Spleen (tissue), 11 donors: ENCODE results near the gene ZCCHC10. TPM values are rescaled to one million over a fixed set of nuclear protein-coding genes. Genes with fewer than 3 reads are reported as not detected.

Experiments
- DNase-seq: peaks from one replicate; pipeline ENCODE4 v3.0.0-alpha.2; 2020
- H3K27ac ChIP-seq, 8 donors: fragments of 200-600 bp; sonication (generic) in 7 of 8; 1 replicate in 4 of 8; 2 replicates in 4 of 8; pipeline versions ENCODE4 v1.5.0 to v1.8.0; 2016 to 2021; ENCODE audit warnings: inconsistent platforms in 4 of 8, mild to moderate bottlenecking in 4 of 8, moderate library complexity in 1 of 8
- H3K27me3 ChIP-seq, 7 donors: fragments of 200-600 bp; sonication (generic) in 6 of 7; replicated peaks in 1 of 7; 1 replicate in 4 of 7; 2 replicates in 3 of 7; pipeline versions ENCODE4 v1.5.0 to v1.8.0; 2016 to 2021; ENCODE audit warnings: inconsistent platforms in 3 of 7, mild to moderate bottlenecking in 1 of 7
- H3K36me3 ChIP-seq, 6 donors: fragments of 200-600 bp; sonication (generic) in 5 of 6; 1 replicate in 4 of 6; 2 replicates in 2 of 6; pipeline versions ENCODE4 v1.5.0 to v1.8.0; 2016 to 2021; ENCODE audit warnings: inconsistent platforms in 2 of 6
- H3K4me1 ChIP-seq, 6 donors: fragments of 200-600 bp; sonication (generic) in 5 of 6; 1 replicate in 3 of 6; 2 replicates in 3 of 6; pipeline versions ENCODE4 v1.5.0 to v1.8.0; 2016 to 2021; ENCODE audit warnings: inconsistent platforms in 3 of 6
- H3K4me3 ChIP-seq, 8 donors: fragments of 200-600 bp; sonication (generic) in 7 of 8; 1 replicate in 4 of 8; 2 replicates in 4 of 8; pipeline versions ENCODE4 v1.5.0 to v1.8.0; 2016 to 2021; ENCODE audit warnings: inconsistent platforms in 4 of 8, mild to moderate bottlenecking in 4 of 8, moderate library complexity in 2 of 8
- H3K9me3 ChIP-seq, 8 donors: fragments of 200-600 bp; sonication (generic) in 7 of 8; 1 replicate in 4 of 8; 2 replicates in 4 of 8; pipeline versions ENCODE4 v1.5.0 to v1.8.0; 2016 to 2021; ENCODE audit warnings: inconsistent platforms in 4 of 8
- POLR2A ChIP-seq, 3 donors: fragments of 450-650 bp; IDR thresholded peaks; one replicate each; pipeline ENCODE4 v1.5.1; 2017; ENCODE audit warnings: antibody characterized with exemption in 3 of 3, mild to moderate bottlenecking in 1 of 3
- POLR2AphosphoS5 ChIP-seq, 3 donors: sonication (generic); formaldehyde crosslinking; IDR thresholded peaks; one replicate each; pipeline ENCODE4 v1.5.1; 2017; ENCODE audit warnings: antibody characterized with exemption in 3 of 3
- WGBS, 5 donors: extraction: QIAGEN DNeasy Blood & Tissue Kit in 3 of 5; methylation state at CpG; one replicate each; pipeline versions ENCODE4 v1.1.5 to v1.1.7; 2013 to 2018; 5-methylcytosine and 5-hydroxymethylcytosine counted together
- intact Hi-C: fragments of 100-400 bp; cut with DNase I; formaldehyde crosslinking; loops from one replicate; pipeline ENCODE4 v1.15.0; 2023; ENCODE audit warnings: low total_unique reads
- polyA plus RNA-seq, 3 donors: library from polyadenylated mRNA; stranded (reverse); fragments of 200-250 nt; gene quantifications; one replicate each; pipeline ENCODE4 v1.2.1, GENCODE V29; 2013
- total RNA-seq, 7 donors: library from RNA; depleted of rRNA in 3 of 7; stranded (reverse); fragments of >200 nt in 3 of 7; fragmentation: NEBNext Ultra II Directional in 4 of 7; extraction: Animal tissue kit (Norgen Biotek cat#: 25700) in 4 of 7; gene quantifications; one replicate each; pipeline versions ENCODE4 v1.1.0 to v1.2.1, GENCODE V29; 2016 to 2021
- TF ChIP-seq, protein P1 (sequence below), 11 experiments: fragments of 200-600 bp in 7 of 11; fragments of 450-650 bp in 4 of 11; sonication (generic) in 4 of 11; IDR thresholded peaks in 8 of 11; conservative IDR thresholded peaks in 3 of 11; 1 replicate in 7 of 11; 2 replicates in 4 of 11; pipeline versions ENCODE4 v1.4.0 to v1.8.0; 2016 to 2021; ENCODE audit warnings: antibody characterized with exemption in 11 of 11, inconsistent platforms in 4 of 11, mild to moderate bottlenecking in 1 of 11
- donor health status: healthy with polysubstance abuse.
- donor health status: DM: no; HTN: no; CAD: no; lungs with moderate emphysema.
- donor health status: DM: no; HTN: no; CAD: no.
- donor health status: Bipolar disorder and iron deficiency.
- donor health status: healthy.
- donor health status: DM: no; HTN: no; CAD: no.
- donor health status: DM: yes; HTN: yes; CAD: no.

Gene ZCCHC10
- total and polyA plus RNA-seq, 10 donors = 16.2 to 34.5 (median 20.8) TPM

DNA sequence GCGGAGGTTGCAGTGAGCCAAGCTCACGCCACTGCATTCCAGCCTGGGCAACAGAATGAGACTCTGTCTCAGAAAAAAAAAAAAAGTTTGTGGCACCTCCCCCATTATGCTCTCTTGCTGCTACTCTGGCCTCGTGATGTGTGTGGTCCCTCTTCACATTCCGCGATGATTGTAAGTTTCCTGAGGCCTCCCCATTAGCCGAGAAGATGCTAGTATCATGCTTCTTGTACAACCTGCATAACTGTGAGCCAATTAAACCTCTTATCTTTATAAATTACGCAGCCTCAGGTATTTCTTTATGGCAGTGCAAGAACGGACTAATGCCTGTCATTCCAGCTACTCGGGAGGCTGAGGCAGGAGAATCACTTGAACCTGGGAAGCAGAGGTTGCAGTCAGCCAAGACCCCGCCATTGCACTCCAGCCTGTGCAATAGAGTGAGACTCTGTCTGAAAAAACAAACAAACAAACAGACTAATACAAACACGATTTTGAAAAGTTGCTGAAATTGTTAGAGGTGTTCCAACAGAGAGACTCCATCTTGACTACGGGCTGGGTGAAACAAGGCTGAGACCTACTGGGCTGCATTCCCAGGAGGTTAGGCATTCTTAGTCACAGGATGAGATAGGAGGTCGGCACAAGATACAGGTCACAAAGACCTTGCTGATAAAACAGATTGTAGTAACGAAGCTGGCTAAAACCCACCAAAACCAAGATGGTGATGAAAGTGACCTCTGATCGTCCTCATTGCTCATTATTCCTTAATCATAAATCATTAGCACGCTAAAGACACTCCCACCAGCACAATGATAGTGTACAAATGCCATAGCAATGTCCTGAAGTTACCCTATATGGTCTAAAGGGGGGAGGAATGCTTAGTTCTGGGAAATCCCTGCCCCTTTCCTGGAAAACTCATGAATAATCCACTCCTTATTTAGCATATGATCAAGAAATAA is 54.6 kb downstream of the ZCCHC10 start:
- no peak for DNase-seq
- Histone ChIP-seq H3K27ac (no peak overlapping the region), H3K4me1 (no peaks in the 10 kb centered on the region), H3K36me3 (no peaks in the 10 kb centered on the region), H3K4me3 (no peak overlapping the region), H3K27me3 (no peaks in the 10 kb centered on the region), H3K9me3 (peaks cover 0 to 9% (median 5%) of the 10 kb centered on the region in 8 donors)
- TF ChIP-seq, protein P1, sequence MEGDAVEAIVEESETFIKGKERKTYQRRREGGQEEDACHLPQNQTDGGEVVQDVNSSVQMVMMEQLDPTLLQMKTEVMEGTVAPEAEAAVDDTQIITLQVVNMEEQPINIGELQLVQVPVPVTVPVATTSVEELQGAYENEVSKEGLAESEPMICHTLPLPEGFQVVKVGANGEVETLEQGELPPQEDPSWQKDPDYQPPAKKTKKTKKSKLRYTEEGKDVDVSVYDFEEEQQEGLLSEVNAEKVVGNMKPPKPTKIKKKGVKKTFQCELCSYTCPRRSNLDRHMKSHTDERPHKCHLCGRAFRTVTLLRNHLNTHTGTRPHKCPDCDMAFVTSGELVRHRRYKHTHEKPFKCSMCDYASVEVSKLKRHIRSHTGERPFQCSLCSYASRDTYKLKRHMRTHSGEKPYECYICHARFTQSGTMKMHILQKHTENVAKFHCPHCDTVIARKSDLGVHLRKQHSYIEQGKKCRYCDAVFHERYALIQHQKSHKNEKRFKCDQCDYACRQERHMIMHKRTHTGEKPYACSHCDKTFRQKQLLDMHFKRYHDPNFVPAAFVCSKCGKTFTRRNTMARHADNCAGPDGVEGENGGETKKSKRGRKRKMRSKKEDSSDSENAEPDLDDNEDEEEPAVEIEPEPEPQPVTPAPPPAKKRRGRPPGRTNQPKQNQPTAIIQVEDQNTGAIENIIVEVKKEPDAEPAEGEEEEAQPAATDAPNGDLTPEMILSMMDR (IDR thresholded peaks at IDR 0.05 in 8 of 11, conservative IDR thresholded peaks at IDR 0.05 in 3 of 11) = no peak
- TF ChIP-seq POLR2A (IDR thresholded peaks at IDR 0.05) (no peak), POLR2AphosphoS5 (IDR thresholded peaks at IDR 0.05) (no peak)
- intact Hi-C loops = no loop called here
- WGBS, 5 donors = 79 to 92% (median 89%) methylated on average over 16 of the region's 16 CpGs

DNA sequence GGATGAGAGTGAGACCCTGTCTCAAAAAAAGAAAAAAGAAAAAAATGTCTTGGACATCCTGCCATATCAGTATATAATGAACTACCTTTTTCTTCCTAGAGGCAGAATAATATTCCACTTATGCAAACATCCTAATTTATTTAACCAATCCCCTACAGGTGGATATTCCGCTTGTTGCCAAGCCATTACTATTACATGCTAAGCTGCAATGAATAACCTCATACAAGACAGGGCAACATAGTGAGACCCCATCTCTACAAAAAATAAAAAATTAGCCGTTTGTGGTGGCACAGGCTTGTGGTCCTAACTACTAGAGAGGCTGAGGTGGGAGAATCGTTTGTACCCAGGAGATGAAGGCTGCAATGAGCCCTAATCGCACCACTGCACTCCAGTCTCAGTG is 61.2 kb downstream of the ZCCHC10 start:
- DNase-seq = no peak
- 91 to 98% (median 97%) methylated on average over 4 of the region's 4 CpGs for WGBS, 5 donors
- Histone ChIP-seq H3K36me3 (peaks cover 0 to 2% (median 0%) of the 10 kb centered on the region in 6 donors), H3K27me3 (no peaks in the 10 kb centered on the region), H3K27ac (no peak overlapping the region), H3K9me3 (no peaks in the 10 kb centered on the region), H3K4me3 (no peak overlapping the region), H3K4me1 (peaks cover 12 to 34% (median 29%) of the 10 kb centered on the region in 6 donors)
- TF ChIP-seq, protein P1 (IDR thresholded peaks at IDR 0.05 in 8 of 11, conservative IDR thresholded peaks at IDR 0.05 in 3 of 11) = no peak
- intact Hi-C loops = no loop called here

DNA sequence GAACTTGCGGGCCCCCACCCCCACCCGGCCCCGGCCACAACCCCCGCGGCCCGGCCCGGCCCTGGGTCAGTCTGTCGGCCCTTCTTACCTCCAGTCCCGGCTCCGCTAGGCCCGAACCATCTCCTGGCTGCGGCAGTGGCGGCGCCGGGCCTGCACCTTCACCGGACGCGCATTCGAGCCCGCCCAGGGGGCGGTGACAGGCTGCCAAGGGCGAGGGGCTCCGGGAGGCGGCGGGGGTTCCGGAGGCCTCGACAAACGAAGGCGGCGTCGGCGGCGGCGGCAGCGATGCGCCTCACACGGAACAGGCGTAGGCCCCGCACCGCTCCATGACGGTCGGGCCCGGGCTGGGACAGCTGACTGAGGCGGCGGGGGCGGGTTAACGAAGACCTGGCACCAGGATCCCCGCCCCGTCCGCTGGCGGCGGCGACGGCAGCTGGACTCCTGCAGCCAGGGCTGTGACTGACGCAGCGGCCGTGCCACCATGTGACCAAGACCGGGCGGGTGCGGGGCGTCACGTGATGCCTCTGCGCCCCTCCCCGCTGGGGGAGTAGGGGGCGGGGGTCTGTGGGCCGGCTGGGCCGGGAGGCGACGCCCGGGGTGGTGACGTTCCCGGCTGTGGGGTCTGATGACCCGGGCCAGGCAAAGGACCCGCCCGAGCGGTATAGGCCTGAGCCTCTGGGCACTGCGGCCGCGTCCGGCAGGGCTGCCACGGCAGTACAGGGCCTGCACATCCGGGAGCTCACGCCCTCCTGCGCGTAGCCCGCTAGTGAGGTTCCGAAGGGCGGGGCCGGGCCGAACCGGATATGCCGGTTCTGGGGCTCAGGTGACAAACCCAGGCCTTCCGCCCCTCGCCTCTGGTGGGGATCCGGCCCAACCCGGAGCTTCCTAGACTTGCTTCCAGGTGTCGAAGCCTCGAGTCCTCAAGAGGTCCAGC is 62.9 kb downstream of the ZCCHC10 start, which contains the start of gene AFF4:
Gene AFF4 (minus strand): TSS at position 464 of the 934 bp plus-strand sequence. CDS start 26,445 bp downstream, outside the sequence.
- TF ChIP-seq, protein P1 (IDR thresholded peaks at IDR 0.05 in 8 of 11, conservative IDR thresholded peaks at IDR 0.05 in 3 of 11) = peak in 3 of 11 experiments; percentile 38 to 57 (median 48)
- TF ChIP-seq POLR2A (IDR thresholded peaks at IDR 0.05) (peak; percentile 73 to 93 (median 90)), POLR2AphosphoS5 (IDR thresholded peaks at IDR 0.05) (peak; percentile 99 to 100 (median 99))
- 0 to 1% (median 1%) methylated on average over 36 to 98 of the region's 98 CpGs for WGBS, 5 donors
- peak; percentile 99 for DNase-seq
- no peaks in the 10 kb centered on the region for H3K9me3 ChIP-seq
- H3K4me3 ChIP-seq = peak within 1 kb of the TSS; percentile 62 to 95 (median 68)
- intact Hi-C loops = no loop called here
- H3K4me1 ChIP-seq = peaks cover 16 to 49% (median 45%) of the 10 kb centered on the region in 6 donors
- H3K27ac ChIP-seq = peak within 1 kb of the TSS; percentile 97 to 100 (median 99)
- H3K27me3 ChIP-seq = no peaks in the 10 kb centered on the region
- peaks cover 0 to 11% (median 0%) of the 10 kb centered on the region in 6 donors for H3K36me3 ChIP-seq
